Measurements from ENCODE around the gene TBX4.

DNA sequence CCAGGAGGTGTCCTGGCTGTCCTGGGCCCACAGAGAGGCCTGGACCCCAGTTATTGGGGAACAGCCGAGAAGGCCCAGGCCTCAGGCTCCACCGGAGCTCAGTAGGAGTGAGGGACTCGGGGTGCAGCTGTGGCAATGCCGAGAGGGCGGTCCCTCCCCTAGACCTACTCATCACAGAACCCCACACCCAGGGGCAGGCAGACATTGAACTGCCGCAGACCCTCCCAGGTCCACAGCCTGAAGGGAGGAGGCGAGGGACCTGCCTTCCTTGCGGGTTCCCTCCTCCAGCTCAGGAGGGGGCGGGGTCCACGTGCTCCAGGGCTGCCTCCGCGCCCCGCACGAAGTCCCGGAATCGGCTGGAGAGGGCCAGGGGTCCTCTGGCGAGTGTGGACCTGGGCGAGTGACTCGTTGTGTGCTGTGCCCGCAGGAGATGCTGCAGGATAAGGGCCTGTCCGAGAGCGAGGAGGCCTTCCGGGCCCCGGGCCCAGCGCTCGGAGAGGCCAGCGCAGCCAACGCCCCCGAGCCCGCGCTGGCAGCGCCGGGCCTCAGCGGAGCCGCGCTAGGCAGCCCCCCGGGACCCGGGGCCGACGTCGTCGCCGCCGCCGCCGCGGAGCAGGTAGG, 3.9 kb downstream of the TBX4 start:
- TF ChIP-seq, protein P1, sequence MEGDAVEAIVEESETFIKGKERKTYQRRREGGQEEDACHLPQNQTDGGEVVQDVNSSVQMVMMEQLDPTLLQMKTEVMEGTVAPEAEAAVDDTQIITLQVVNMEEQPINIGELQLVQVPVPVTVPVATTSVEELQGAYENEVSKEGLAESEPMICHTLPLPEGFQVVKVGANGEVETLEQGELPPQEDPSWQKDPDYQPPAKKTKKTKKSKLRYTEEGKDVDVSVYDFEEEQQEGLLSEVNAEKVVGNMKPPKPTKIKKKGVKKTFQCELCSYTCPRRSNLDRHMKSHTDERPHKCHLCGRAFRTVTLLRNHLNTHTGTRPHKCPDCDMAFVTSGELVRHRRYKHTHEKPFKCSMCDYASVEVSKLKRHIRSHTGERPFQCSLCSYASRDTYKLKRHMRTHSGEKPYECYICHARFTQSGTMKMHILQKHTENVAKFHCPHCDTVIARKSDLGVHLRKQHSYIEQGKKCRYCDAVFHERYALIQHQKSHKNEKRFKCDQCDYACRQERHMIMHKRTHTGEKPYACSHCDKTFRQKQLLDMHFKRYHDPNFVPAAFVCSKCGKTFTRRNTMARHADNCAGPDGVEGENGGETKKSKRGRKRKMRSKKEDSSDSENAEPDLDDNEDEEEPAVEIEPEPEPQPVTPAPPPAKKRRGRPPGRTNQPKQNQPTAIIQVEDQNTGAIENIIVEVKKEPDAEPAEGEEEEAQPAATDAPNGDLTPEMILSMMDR (conservative IDR thresholded peaks at IDR 0.05; ENCODE audit: low read depth in 2 of 2), result no peak
- TF ChIP-seq, protein P2, sequence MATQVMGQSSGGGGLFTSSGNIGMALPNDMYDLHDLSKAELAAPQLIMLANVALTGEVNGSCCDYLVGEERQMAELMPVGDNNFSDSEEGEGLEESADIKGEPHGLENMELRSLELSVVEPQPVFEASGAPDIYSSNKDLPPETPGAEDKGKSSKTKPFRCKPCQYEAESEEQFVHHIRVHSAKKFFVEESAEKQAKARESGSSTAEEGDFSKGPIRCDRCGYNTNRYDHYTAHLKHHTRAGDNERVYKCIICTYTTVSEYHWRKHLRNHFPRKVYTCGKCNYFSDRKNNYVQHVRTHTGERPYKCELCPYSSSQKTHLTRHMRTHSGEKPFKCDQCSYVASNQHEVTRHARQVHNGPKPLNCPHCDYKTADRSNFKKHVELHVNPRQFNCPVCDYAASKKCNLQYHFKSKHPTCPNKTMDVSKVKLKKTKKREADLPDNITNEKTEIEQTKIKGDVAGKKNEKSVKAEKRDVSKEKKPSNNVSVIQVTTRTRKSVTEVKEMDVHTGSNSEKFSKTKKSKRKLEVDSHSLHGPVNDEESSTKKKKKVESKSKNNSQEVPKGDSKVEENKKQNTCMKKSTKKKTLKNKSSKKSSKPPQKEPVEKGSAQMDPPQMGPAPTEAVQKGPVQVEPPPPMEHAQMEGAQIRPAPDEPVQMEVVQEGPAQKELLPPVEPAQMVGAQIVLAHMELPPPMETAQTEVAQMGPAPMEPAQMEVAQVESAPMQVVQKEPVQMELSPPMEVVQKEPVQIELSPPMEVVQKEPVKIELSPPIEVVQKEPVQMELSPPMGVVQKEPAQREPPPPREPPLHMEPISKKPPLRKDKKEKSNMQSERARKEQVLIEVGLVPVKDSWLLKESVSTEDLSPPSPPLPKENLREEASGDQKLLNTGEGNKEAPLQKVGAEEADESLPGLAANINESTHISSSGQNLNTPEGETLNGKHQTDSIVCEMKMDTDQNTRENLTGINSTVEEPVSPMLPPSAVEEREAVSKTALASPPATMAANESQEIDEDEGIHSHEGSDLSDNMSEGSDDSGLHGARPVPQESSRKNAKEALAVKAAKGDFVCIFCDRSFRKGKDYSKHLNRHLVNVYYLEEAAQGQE (IDR thresholded peaks at IDR 0.05; ENCODE audit: unreplicated experiment), result no peak
- TF ChIP-seq POLR2AphosphoS5 (IDR thresholded peaks at IDR 0.05; ENCODE audit: low read depth) (no peak), EZH2 (IDR thresholded peaks at IDR 0.05; ENCODE audit: low read depth, unreplicated experiment) (peak; percentile 12)

All from GM23338 (cell line).